ENCODE data around the gene OTUB2.
A peak's percentile ranks its signal among the peaks of the same experiment; 100 is the strongest.
"Not testable (repeated sequence)": the region's sequence is repeated elsewhere in the genome, so short reads cannot be mapped to it uniquely, and the experiment has no call there.

OTUB2 gene

GRCh38 chr14:94058128-94058673, 32.1 kb downstream of the OTUB2 start:
- DNase-seq (ENCODE audit: low read depth) = no peak

DNA sequence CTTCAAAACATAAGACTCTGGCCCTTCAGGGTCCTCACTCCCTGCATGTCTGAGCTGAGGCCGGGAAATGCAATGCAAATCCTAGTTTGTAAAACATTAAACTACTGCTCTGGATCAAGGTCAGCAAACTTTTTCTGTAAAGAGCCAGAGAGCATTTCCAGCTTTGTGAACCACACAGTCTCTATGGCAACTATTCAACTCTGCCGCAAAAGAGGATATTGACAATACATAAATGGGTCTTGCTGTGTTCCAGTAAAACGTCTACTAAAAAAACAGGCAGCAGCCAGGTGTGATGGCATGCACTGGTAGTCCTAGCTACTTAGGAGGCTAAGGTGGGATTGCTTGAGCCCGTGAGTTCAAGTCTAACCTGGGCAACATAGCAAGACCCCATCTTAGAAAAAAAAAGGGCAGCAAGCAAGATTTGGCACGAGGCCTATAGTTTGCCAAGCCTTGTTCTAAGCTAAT, 32.6 kb downstream of the OTUB2 start:
- no peak for DNase-seq (ENCODE audit: low read depth)

DNA sequence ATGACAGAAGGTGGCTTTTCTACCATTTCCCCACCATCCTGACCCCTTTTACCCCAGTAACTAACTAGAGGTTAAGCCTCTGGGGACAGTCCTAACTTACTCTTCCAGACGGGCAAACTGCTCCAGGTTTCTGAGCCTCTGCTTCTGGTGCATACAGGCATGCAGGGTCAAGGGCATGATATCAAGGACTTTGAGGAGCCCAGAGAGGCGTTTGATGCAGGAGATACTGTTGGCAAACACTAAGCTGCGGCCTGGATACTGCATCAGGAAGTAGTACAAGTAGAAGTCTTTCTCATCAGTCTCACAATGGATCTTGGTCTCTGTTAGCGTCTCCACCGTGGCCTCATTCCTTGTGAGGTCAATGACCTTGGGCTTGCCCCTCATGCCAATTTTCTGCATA, 33.9 kb downstream of the OTUB2 start:
- DNase-seq (ENCODE audit: low read depth) = no peak

- DNase-seq (ENCODE audit: low read depth) = no peak
Observed at GRCh38 chr14:94062344-94062940, 36.3 kb downstream of the OTUB2 start.

DNA sequence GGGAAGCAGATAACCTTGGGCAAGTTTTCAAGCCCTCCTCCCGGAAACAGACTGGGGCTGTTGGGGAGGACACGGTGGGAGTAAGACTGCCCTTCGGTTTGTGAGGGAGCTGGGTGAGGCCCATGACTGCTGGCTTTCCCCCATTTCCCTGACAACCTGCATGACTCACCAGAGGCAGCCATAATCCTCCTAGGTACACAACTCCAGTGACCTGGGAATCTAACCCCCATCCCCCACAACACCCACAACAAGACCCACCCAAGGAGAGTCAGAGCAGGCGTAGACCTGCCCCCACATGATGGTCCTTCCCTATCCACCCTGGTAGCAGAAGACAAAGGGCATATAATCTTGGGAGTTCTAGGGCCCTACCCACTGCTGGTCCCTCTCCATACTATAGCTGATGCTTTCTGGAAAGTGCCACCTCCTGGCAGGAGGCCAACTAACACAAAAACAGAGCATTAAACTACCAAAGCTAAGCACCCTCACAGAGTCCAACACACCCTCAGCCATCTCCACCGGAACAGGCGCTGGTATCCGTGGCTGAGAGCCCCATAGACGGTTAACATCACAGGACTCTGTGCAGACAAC, 40.0 kb downstream of the OTUB2 start:
- DNase-seq (ENCODE audit: low read depth) = no peak

DNA sequence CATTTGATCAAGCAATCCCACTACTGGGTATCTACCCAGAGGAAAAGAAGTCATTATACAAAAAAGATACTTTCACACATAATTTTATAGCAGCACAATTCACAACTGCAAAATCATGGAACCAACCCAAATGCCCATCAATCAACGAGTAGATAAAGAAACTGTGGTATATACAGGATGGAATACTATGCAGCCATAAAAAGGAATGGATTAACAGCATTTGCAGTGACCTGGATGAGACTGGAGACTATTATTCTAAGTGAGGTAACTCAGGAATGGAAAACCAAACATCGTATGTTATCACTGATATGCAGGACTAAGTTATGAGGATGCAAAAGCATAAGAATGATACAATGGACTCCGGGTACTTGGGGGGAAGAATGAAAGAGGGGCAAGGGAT, 45.9 kb downstream of the OTUB2 start:
- DNase-seq (ENCODE audit: low read depth) = not testable (repeated sequence)

DNA sequence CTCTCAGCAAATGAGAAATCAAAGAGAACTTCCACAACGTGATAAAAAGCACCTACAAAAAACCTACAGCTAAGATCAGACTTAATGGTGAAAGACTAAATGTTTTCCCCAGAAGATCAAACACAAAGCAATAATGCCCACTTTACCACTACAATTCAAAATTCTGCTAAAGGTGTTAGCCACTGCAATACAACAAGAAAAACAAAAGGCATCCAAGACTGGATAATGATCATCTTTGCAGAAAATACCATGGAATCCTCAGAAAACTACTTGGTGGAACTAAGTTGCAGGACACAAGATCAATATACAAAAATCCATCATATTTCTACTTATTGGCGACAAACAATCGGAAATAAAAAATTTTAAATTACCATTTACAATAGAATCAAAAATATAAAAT, 48.4 kb downstream of the OTUB2 start:
- DNase-seq (ENCODE audit: low read depth) = no peak

DNA sequence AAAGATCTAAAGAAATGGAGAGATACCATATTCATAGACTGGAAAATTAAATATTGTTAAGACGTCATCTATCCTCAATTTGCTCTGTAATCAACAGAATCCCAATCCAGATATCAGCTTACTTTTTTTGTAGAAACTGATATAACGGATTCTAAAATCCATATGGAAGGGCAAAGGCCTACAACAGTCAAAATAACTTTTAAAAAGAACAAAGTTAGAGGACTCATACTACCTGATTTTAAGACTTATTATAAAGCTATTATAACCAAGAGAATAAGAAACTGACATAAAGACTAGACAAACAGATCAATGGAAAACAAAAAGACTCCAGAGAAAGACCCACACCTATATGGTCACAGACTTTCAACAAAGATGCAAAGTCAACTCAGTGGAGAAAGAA, 48.9 kb downstream of the OTUB2 start:
- DNase-seq (ENCODE audit: low read depth) = no peak

DNA sequence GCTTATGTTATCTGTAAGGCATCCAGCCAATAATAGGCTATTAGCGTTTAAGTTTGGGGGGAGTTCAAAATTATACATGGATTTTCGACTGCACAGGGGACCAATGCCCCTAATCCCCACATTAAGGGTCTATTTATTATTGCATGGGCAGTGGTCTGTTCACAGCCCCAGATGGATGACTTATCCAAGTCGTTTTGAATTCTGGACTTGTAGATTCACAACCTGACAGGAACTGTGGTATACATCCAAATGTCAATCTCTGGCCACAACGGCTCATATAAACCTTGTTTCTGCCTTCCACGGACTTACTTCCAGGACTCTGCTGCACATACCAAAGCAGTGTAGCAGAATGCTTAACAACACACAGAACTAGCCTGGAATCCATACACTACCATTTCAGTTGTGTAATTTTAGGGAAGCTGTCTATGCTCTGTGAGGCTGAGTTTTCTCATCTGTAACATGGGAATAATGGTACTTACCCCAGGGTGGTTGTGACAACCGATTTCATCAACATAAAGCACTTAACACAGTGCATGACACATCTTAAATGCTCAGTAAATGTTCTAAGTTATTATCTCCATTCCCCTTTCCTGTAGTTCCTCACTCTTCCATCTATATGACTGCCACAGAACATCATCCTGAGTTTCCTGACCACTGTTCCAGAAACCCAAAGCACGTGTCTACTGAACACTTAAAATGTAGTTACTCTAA, 51.1 kb downstream of the OTUB2 start:
- no peak for DNase-seq (ENCODE audit: low read depth)

- no peak for DNase-seq (ENCODE audit: low read depth)
Observed at GRCh38 chr14:94077823-94078222, 51.7 kb downstream of the OTUB2 start.

- no peak for DNase-seq (ENCODE audit: low read depth)
Observed at GRCh38 chr14:94079891-94080620, 53.9 kb downstream of the OTUB2 start.

GRCh38 chr14:94080621-94081385, 54.7 kb downstream of the OTUB2 start, which contains the start of the genes DDX24 and IFI27L1:
Gene DDX24 (minus strand): TSS chr14:94081202. CDS start chr14:94079742, 1,460 bp downstream.
Gene IFI27L1 (plus strand): TSS chr14:94081310. CDS start chr14:94096938, 15,628 bp downstream.
- DNase-seq (ENCODE audit: low read depth) = peak; percentile 93

DNA sequence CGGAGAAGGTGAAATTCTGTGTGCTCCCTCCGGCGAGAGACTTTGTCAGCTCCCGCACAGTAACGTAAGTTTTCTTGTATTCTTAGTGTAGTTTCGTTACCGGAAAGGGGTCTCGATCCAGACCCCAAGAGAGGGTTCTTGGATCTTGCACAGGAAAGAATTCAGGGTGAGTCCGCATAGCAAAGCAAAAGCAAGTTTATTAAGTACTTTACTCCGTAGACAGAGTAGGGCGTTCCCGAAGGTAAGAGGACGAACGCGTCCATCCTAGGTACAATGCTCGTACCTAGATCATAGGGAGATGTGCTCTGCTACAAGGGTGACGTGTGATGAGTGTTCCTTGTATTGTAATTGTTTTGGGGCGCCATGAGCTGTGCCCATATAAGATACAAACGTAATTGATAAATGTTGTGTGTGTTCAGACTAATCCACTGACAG, 55.3 kb downstream of the OTUB2 start:
- no peak for DNase-seq (ENCODE audit: low read depth)

GRCh38 chr14:94087891-94088290, 61.8 kb downstream of the OTUB2 start:
- no peak for DNase-seq (ENCODE audit: low read depth)

- no peak for DNase-seq (ENCODE audit: low read depth)
Observed at GRCh38 chr14:94088516-94088915, 62.4 kb downstream of the OTUB2 start.

- no peak for DNase-seq (ENCODE audit: low read depth)
Observed at GRCh38 chr14:94089479-94089878, 63.3 kb downstream of the OTUB2 start.

GRCh38 chr14:94093418-94093817, 67.3 kb downstream of the OTUB2 start:
- no peak for DNase-seq (ENCODE audit: low read depth)

- no peak for DNase-seq (ENCODE audit: low read depth)
Observed at GRCh38 chr14:94097091-94097490, 71.0 kb downstream of the OTUB2 start.

Measured in stimulated activated CD8-positive, alpha-beta memory T cell treated with anti-CD3 and anti-CD28 coated beads, Interleukin-15, amount 100 ng/mL, for 24 hours (primary cell).